Ovary (tissue), 3 donors: ENCODE data around the gene SOCS6.

Experiments
- EP300 ChIP-seq: sonication (generic); formaldehyde crosslinking; IDR thresholded peaks from one replicate; pipeline ENCODE4 v1.6.1; 2017; ENCODE audit warnings: antibody characterized with exemption
- TF ChIP-seq, protein P1 (sequence below), 3 donors: fragments of 450-650 bp in 2 of 3; fragments of 200-600 bp in 1 of 3; IDR thresholded peaks; one replicate each; pipeline versions ENCODE4 v1.5.1 to v1.8.0; 2016 to 2022; ENCODE audit warnings: antibody characterized with exemption in 3 of 3, mild to moderate bottlenecking in 1 of 3
- donor health status: DM: no; HTN: no; CAD: no.

DNA sequence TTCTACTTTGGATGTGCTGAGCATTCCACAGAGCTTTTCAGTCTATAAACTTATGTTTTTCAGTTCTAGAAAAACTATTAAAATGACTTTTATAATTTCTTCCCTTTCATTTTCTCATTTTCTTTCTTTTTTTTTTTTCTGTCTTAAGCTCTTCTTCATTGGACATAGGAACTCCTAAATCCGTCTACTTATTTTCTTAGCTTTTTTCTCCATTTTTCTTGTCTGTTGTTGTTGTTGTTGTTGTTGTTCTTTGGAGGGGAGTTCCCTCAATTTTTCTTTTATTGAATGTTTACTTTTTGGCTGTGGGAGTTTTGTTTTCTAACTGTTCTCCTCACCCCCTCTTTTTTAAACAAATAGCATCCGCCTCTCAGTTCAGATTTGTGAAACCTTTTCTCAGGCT lies 7.9 kb downstream of the SOCS6 start:
- TF ChIP-seq EP300, result no peak
- TF ChIP-seq, protein P1, sequence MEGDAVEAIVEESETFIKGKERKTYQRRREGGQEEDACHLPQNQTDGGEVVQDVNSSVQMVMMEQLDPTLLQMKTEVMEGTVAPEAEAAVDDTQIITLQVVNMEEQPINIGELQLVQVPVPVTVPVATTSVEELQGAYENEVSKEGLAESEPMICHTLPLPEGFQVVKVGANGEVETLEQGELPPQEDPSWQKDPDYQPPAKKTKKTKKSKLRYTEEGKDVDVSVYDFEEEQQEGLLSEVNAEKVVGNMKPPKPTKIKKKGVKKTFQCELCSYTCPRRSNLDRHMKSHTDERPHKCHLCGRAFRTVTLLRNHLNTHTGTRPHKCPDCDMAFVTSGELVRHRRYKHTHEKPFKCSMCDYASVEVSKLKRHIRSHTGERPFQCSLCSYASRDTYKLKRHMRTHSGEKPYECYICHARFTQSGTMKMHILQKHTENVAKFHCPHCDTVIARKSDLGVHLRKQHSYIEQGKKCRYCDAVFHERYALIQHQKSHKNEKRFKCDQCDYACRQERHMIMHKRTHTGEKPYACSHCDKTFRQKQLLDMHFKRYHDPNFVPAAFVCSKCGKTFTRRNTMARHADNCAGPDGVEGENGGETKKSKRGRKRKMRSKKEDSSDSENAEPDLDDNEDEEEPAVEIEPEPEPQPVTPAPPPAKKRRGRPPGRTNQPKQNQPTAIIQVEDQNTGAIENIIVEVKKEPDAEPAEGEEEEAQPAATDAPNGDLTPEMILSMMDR (IDR thresholded peaks at IDR 0.05), result no peak
